Esophagus (tissue), 2 donors: Measurements from ENCODE around the gene OTOP2. TPM values are rescaled to one million over a fixed set of nuclear protein-coding genes. Genes with fewer than 3 reads are reported as not detected.

Source experiments
- H3K27ac ChIP-seq, 2 donors: one replicate each; pipeline ENCODE4 v1.5.1; 2013; ENCODE audit warnings: low read depth in 2 of 2, mild to moderate bottlenecking in 2 of 2, inconsistent platforms in 1 of 2, low read length in 1 of 2, moderate library complexity in 1 of 2
- H3K27me3 ChIP-seq, 2 donors: one replicate each; pipeline ENCODE4 v1.6.1; 2013; ENCODE audit warnings: low read length in 2 of 2, control low read depth in 1 of 2, mild to moderate bottlenecking in 1 of 2; ENCODE audit not compliant: insufficient read depth in 2 of 2, control insufficient read depth in 1 of 2
- H3K36me3 ChIP-seq, 2 donors: one replicate each; pipeline ENCODE4 v1.6.1; 2013; ENCODE audit warnings: low read length in 1 of 2; ENCODE audit not compliant: control insufficient read depth in 2 of 2, insufficient read depth in 2 of 2
- H3K4me1 ChIP-seq, 2 donors: one replicate each; pipeline ENCODE4 v1.6.1; 2013; ENCODE audit warnings: low read length in 1 of 2; ENCODE audit not compliant: control insufficient read depth in 2 of 2, insufficient read depth in 2 of 2
- H3K4me3 ChIP-seq, 2 donors: one replicate each; pipeline ENCODE4 v1.5.1; 2013; ENCODE audit warnings: low read length in 2 of 2, mild to moderate bottlenecking in 2 of 2, low read depth in 1 of 2, moderate library complexity in 1 of 2
- H3K9me3 ChIP-seq, 2 donors: one replicate each; pipeline ENCODE4 v1.6.1; 2013; ENCODE audit warnings: mild to moderate bottlenecking in 2 of 2, low read depth in 1 of 2, low read length in 1 of 2, moderate library complexity in 1 of 2; ENCODE audit not compliant: control insufficient read depth in 2 of 2, insufficient read depth in 1 of 2
- WGBS, 2 donors: extraction: QIAGEN DNeasy Blood & Tissue Kit; methylation state at CpG; one replicate each; pipeline ENCODE4 v1.1.7; 2013; 5-methylcytosine and 5-hydroxymethylcytosine counted together
- polyA plus RNA-seq, 2 donors: library from polyadenylated mRNA; stranded (reverse); fragments of 200-250 nt; gene quantifications; one replicate each; pipeline ENCODE4 v1.2.3, GENCODE V29; 2013
- donor health status: healthy with polysubstance abuse.
- donor health status: Bipolar disorder and iron deficiency.

The OTOP2 gene
- polyA plus RNA-seq: under 1 TPM; 0.61 to 0.77 TPM

- WGBS, 2 donors: 4 to 5% methylated on average over 51 to 54 of the region's 54 CpGs
- peaks cover 0 to 3% of the 10 kb centered on the region in 2 donors for H3K36me3 ChIP-seq
- peaks cover 0 to 27% of the 10 kb centered on the region in 2 donors for H3K4me1 ChIP-seq
- no peak within 1 kb of the TSS for H3K27ac ChIP-seq
- peak within 1 kb of the TSS; percentile 39 to 47 for H3K4me3 ChIP-seq
- peaks cover 0 to 2% of the 10 kb centered on the region in 2 donors for H3K27me3 ChIP-seq
- peaks cover 0 to 5% of the 10 kb centered on the region in 2 donors for H3K9me3 ChIP-seq
Measured at GRCh38 chr17:74924250-74924948, at the start of gene OTOP2. TSS of gene OTOP2 (plus strand) at chr17:74924273. CDS start at chr17:74924633, 360 bp downstream.

- WGBS, 2 donors: 96 to 99% methylated on average over 5 of the region's 5 CpGs
- Histone ChIP-seq H3K9me3 (no peaks in the 10 kb centered on the region), H3K27ac (no peak overlapping the region)
Measured at GRCh38 chr17:74874615-74875037, 49.4 kb upstream of the OTOP2 start.

GRCh38 chr17:74875155-74875976, 48.7 kb upstream of the OTOP2 start:
- H3K36me3 ChIP-seq: no peaks in the 10 kb centered on the region
- 23 to 32% methylated on average over 5 of the region's 5 CpGs for WGBS, 2 donors

More at GRCh38 chr17:74874615-74875037, 49.4 kb upstream of the OTOP2 start:
- Histone ChIP-seq H3K36me3 (peaks cover 0 to 5% of the 10 kb centered on the region in 2 donors), H3K27me3 (no peaks in the 10 kb centered on the region), H3K4me3 (no peak overlapping the region), H3K4me1 (peaks cover 4 to 24% of the 10 kb centered on the region in 2 donors)

GRCh38 chr17:74875977-74876593, 48.0 kb upstream of the OTOP2 start:
- no peak overlapping the region for H3K4me3 ChIP-seq
- H3K27me3 ChIP-seq: no peaks in the 10 kb centered on the region
- WGBS, 2 donors: 44 to 51% methylated on average over 6 of the region's 6 CpGs

More at GRCh38 chr17:74875155-74875976, 48.7 kb upstream of the OTOP2 start:
- H3K27ac ChIP-seq: no peak overlapping the region
- no peaks in the 10 kb centered on the region for H3K9me3 ChIP-seq
- no peaks in the 10 kb centered on the region for H3K27me3 ChIP-seq
- H3K4me1 ChIP-seq: peaks cover 4 to 24% of the 10 kb centered on the region in 2 donors
- no peak overlapping the region for H3K4me3 ChIP-seq

GRCh38 chr17:74877592-74878548, 46.2 kb upstream of the OTOP2 start:
- H3K9me3 ChIP-seq: no peaks in the 10 kb centered on the region
- peaks cover 0 to 11% of the 10 kb centered on the region in 2 donors for H3K4me1 ChIP-seq
- H3K36me3 ChIP-seq: no peaks in the 10 kb centered on the region
- peak overlapping the region; percentile 47 to 62 for H3K27ac ChIP-seq
- WGBS, 2 donors: 40 to 41% methylated on average over 19 of the region's 19 CpGs
- no peaks in the 10 kb centered on the region for H3K27me3 ChIP-seq
- no peak overlapping the region for H3K4me3 ChIP-seq

More at GRCh38 chr17:74875977-74876593, 48.0 kb upstream of the OTOP2 start:
- H3K4me1 ChIP-seq: peaks cover 4 to 24% of the 10 kb centered on the region in 2 donors
- H3K27ac ChIP-seq: no peak overlapping the region
- H3K36me3 ChIP-seq: no peaks in the 10 kb centered on the region
- H3K9me3 ChIP-seq: no peaks in the 10 kb centered on the region

- Histone ChIP-seq H3K4me1 (peaks cover 0 to 11% of the 10 kb centered on the region in 2 donors), H3K27me3 (no peaks in the 10 kb centered on the region), H3K27ac (peak overlapping the region; percentile 16 to 62), H3K36me3 (no peaks in the 10 kb centered on the region), H3K9me3 (no peaks in the 10 kb centered on the region), H3K4me3 (no peak overlapping the region)
- 62 to 81% methylated on average over 2 of the region's 2 CpGs for WGBS, 2 donors
Measured at GRCh38 chr17:74878658-74879057, 45.4 kb upstream of the OTOP2 start.

- Histone ChIP-seq H3K4me3 (no peak overlapping the region), H3K4me1 (peaks cover 0 to 11% of the 10 kb centered on the region in 2 donors), H3K27ac (no peak overlapping the region), H3K9me3 (no peaks in the 10 kb centered on the region), H3K36me3 (no peaks in the 10 kb centered on the region), H3K27me3 (no peaks in the 10 kb centered on the region)
- WGBS, 2 donors: 89 to 91% methylated on average over 16 of the region's 16 CpGs
Measured at GRCh38 chr17:74879308-74879707, 44.8 kb upstream of the OTOP2 start.

- no peak overlapping the region for H3K27ac ChIP-seq
- WGBS, 2 donors: 81 to 82% methylated on average over 11 of the region's 11 CpGs
- no peak overlapping the region for H3K4me3 ChIP-seq
- H3K9me3 ChIP-seq: no peaks in the 10 kb centered on the region
- no peaks in the 10 kb centered on the region for H3K36me3 ChIP-seq
- H3K27me3 ChIP-seq: no peaks in the 10 kb centered on the region
- H3K4me1 ChIP-seq: peaks cover 0 to 11% of the 10 kb centered on the region in 2 donors
Measured at GRCh38 chr17:74881073-74881472, 43.0 kb upstream of the OTOP2 start.
